ENCODE data around the gene PCDH8.

DNA sequence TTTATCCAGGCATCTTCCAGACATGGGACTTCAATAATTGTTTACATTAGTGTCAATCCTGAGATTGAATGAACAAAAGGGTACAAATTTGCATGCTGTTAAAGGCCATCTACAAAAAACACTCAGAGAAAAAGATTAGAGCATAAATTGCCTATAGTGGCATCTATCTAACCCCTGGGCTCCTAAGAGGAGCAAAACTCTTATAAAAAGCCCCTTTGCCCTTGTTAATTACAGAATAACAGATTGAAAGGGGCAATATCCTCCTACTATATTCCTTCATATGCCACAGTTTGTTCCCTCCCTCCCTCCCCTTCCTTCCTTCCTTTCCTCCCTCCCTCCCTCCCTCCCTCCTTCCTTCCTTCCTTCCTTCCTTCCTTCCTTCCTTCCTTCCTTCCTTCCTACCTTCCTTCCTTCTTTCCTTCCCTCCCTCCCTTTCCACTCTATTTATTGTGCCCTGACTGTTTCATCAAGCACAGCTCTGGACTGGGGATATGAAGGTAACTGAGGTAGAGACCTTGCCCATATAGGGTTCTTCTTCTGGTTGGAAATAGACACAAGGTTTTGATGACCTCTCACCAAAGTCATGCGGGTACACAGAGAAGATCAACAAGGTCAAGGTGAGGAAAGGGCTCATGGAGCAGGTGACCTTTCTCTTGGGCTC, 49.5 kb downstream of the PCDH8 start:
- TF ChIP-seq CTCF (IDR thresholded peaks at IDR 0.05; ENCODE audit: insufficient read depth, low read length, poor library complexity, severe bottlenecking) (no peak), EZH2phosphoT487 (conservative IDR thresholded peaks at IDR 0.05; ENCODE audit: low read length) (no peak)

Measured in SU-DHL-6 (cell line).